Activated T-helper 2 cell treated with anti-CD3 and anti-CD28 coated beads, Interferon-gamma antibody, Interleukin-2, Interleukin-4, amounts not matched to agents 10 μg/mL and 5 μg/mL and 100 μg/mL, durations not matched to agents 14 hours and 24 hours and 36 hours (primary cell): ENCODE data around the gene GSE1. TPM values are rescaled to one million over a fixed set of nuclear protein-coding genes. Genes with fewer than 3 reads are reported as not detected.

Experiments
- DNase-seq: peaks from one replicate; pipeline ENCODE4 v3.0.0; 2021; ENCODE audit warnings: low spot score
- H3K27ac Mint-ChIP-seq: one replicate; pipeline ENCODE4 v1.8.0; 2021; ENCODE audit warnings: mixed read lengths
- H3K27me3 Mint-ChIP-seq: one replicate; pipeline ENCODE4 v1.8.0; 2021; ENCODE audit warnings: low read depth, mixed read lengths
- H3K36me3 Mint-ChIP-seq: one replicate; pipeline ENCODE4 v1.8.0; 2021; ENCODE audit warnings: low read depth, mixed read lengths
- H3K4me1 Mint-ChIP-seq: one replicate; pipeline ENCODE4 v1.8.0; 2021; ENCODE audit warnings: low read depth, mixed read lengths
- H3K4me3 Mint-ChIP-seq: one replicate; pipeline ENCODE4 v1.8.0; 2021; ENCODE audit warnings: low read depth, mild to moderate bottlenecking, moderate library complexity, mixed read lengths
- H3K9me3 Mint-ChIP-seq: one replicate; pipeline ENCODE4 v1.8.0; 2021; ENCODE audit warnings: mixed read lengths
- intact Hi-C: fragments of 100-400 bp; cut with micrococcal nuclease; formaldehyde crosslinking; loops from one replicate; pipeline ENCODE4 v1.15.1; 2023
- total RNA-seq: library from RNA; stranded (reverse); gene quantifications from 2 replicates; pipeline ENCODE4 v1.2.3, GENCODE V29; 2022

GSE1 gene
- total RNA-seq, 1 donor from 2014 or later: 37.2 TPM

GRCh38 chr16:85641776-85642176 lies 28.7 kb downstream of the GSE1 start:
- H3K36me3 Mint-ChIP-seq: no peaks in the 10 kb centered on the region
- no peaks in the 10 kb centered on the region for H3K9me3 Mint-ChIP-seq
- H3K27ac Mint-ChIP-seq: no peak overlapping the region
- DNase-seq: no peak
- peaks cover 9% of the 10 kb centered on the region for H3K4me1 Mint-ChIP-seq
- intact Hi-C loops: no loop called here
- no peak overlapping the region for H3K4me3 Mint-ChIP-seq
- no peaks in the 10 kb centered on the region for H3K27me3 Mint-ChIP-seq

GRCh38 chr16:85642762-85643358 lies 29.7 kb downstream of the GSE1 start:
- Mint-ChIP-seq H3K27ac (no peak overlapping the region), H3K4me3 (no peak overlapping the region), H3K36me3 (no peaks in the 10 kb centered on the region), H3K27me3 (no peaks in the 10 kb centered on the region), H3K9me3 (no peaks in the 10 kb centered on the region), H3K4me1 (peaks cover 9% of the 10 kb centered on the region)
- intact Hi-C loops: no loop called here
- no peak for DNase-seq

GRCh38 chr16:85643631-85644030 lies 30.5 kb downstream of the GSE1 start:
- intact Hi-C loops: no loop called here
- DNase-seq: no peak
- Mint-ChIP-seq H3K27ac (no peak overlapping the region), H3K4me1 (peaks cover 9% of the 10 kb centered on the region), H3K4me3 (no peak overlapping the region), H3K36me3 (no peaks in the 10 kb centered on the region), H3K27me3 (no peaks in the 10 kb centered on the region), H3K9me3 (no peaks in the 10 kb centered on the region)

- Mint-ChIP-seq H3K4me1 (peaks cover 9% of the 10 kb centered on the region), H3K4me3 (no peak overlapping the region), H3K27me3 (no peaks in the 10 kb centered on the region), H3K36me3 (peaks cover 4% of the 10 kb centered on the region), H3K27ac (no peak overlapping the region), H3K9me3 (no peaks in the 10 kb centered on the region)
- no peak for DNase-seq
- intact Hi-C loops: no loop called here
Observed at GRCh38 chr16:85644093-85644712, 31.1 kb downstream of the GSE1 start.

- Mint-ChIP-seq H3K27ac (no peak overlapping the region), H3K4me1 (peaks cover 9% of the 10 kb centered on the region), H3K9me3 (no peaks in the 10 kb centered on the region), H3K4me3 (no peak overlapping the region), H3K36me3 (peaks cover 4% of the 10 kb centered on the region), H3K27me3 (no peaks in the 10 kb centered on the region)
- intact Hi-C loops: no loop called here
- no peak for DNase-seq
Observed at GRCh38 chr16:85645021-85645589, 32.0 kb downstream of the GSE1 start.

GRCh38 chr16:85646358-85646907 lies 33.3 kb downstream of the GSE1 start:
- Mint-ChIP-seq H3K27ac (no peak overlapping the region), H3K4me3 (no peak overlapping the region), H3K36me3 (peaks cover 4% of the 10 kb centered on the region), H3K27me3 (no peaks in the 10 kb centered on the region), H3K9me3 (no peaks in the 10 kb centered on the region), H3K4me1 (peaks cover 9% of the 10 kb centered on the region)
- no peak for DNase-seq
- intact Hi-C loops: no loop called here

- no peak overlapping the region for H3K4me3 Mint-ChIP-seq
- intact Hi-C loops: no loop called here
- H3K4me1 Mint-ChIP-seq: peaks cover 9% of the 10 kb centered on the region
- peaks cover 4% of the 10 kb centered on the region for H3K36me3 Mint-ChIP-seq
- H3K27ac Mint-ChIP-seq: no peak overlapping the region
- H3K27me3 Mint-ChIP-seq: no peaks in the 10 kb centered on the region
- no peak for DNase-seq
- no peaks in the 10 kb centered on the region for H3K9me3 Mint-ChIP-seq
Observed at GRCh38 chr16:85646976-85647375, 33.9 kb downstream of the GSE1 start.

GRCh38 chr16:85648070-85648714 lies 35.1 kb downstream of the GSE1 start:
- intact Hi-C loops: no loop called here
- H3K27me3 Mint-ChIP-seq: no peaks in the 10 kb centered on the region
- H3K36me3 Mint-ChIP-seq: peaks cover 7% of the 10 kb centered on the region
- H3K4me3 Mint-ChIP-seq: no peak overlapping the region
- H3K4me1 Mint-ChIP-seq: peaks cover 9% of the 10 kb centered on the region
- H3K9me3 Mint-ChIP-seq: no peaks in the 10 kb centered on the region
- no peak overlapping the region for H3K27ac Mint-ChIP-seq
- no peak for DNase-seq

GRCh38 chr16:85648805-85649204 lies 35.7 kb downstream of the GSE1 start:
- Mint-ChIP-seq H3K4me3 (no peak overlapping the region), H3K4me1 (peaks cover 9% of the 10 kb centered on the region), H3K36me3 (peaks cover 7% of the 10 kb centered on the region), H3K9me3 (no peaks in the 10 kb centered on the region), H3K27me3 (no peaks in the 10 kb centered on the region), H3K27ac (no peak overlapping the region)
- no peak for DNase-seq
- intact Hi-C loops: no loop called here

GRCh38 chr16:85649411-85650134 lies 36.5 kb downstream of the GSE1 start:
- Mint-ChIP-seq H3K4me3 (no peak overlapping the region), H3K4me1 (peaks cover 5% of the 10 kb centered on the region)

GRCh38 chr16:85650135-85650843 lies 37.2 kb downstream of the GSE1 start:
- H3K4me1 Mint-ChIP-seq: no peaks in the 10 kb centered on the region
- intact Hi-C loops: no loop called here
- H3K27me3 Mint-ChIP-seq: no peaks in the 10 kb centered on the region

More at GRCh38 chr16:85649411-85650134, 36.5 kb downstream of the GSE1 start:
- H3K36me3 Mint-ChIP-seq: peaks cover 9% of the 10 kb centered on the region
- DNase-seq: no peak
- intact Hi-C loops: no loop called here
- no peaks in the 10 kb centered on the region for H3K9me3 Mint-ChIP-seq
- H3K27me3 Mint-ChIP-seq: no peaks in the 10 kb centered on the region
- H3K27ac Mint-ChIP-seq: no peak overlapping the region

More at GRCh38 chr16:85650135-85650843, 37.2 kb downstream of the GSE1 start:
- Mint-ChIP-seq H3K9me3 (no peaks in the 10 kb centered on the region), H3K36me3 (peaks cover 9% of the 10 kb centered on the region), H3K4me3 (no peak overlapping the region), H3K27ac (no peak overlapping the region)
- DNase-seq: no peak
